ENCODE results near the gene TEF.

Gene TEF

GRCh38 chr22:41355895-41356294 lies 25.8 kb upstream of the TEF start:
- no peak overlapping the region for H3K27ac ChIP-seq
- no peaks in the 10 kb centered on the region for H3K27me3 ChIP-seq (replicated peaks)
- H3K4me3 ChIP-seq (ENCODE audit: low read depth, low read length): no peak overlapping the region
- no peak for TF ChIP-seq CTCF (IDR thresholded peaks at IDR 0.05; ENCODE audit: low read depth, low read length, missing control alignments)
- no peak for DNase-seq
- in situ Hi-C loops (cut with HindIII; ENCODE audit: low pct_ligation_motif_present, low sequenced_read_pairs): no loop called here
- peaks cover 55% of the 10 kb centered on the region for H3K36me3 ChIP-seq (replicated peaks)

GRCh38 chr22:41356430-41357028 lies 25.2 kb upstream of the TEF start:
- TF ChIP-seq CTCF (IDR thresholded peaks at IDR 0.05; ENCODE audit: low read depth, low read length, missing control alignments): no peak
- in situ Hi-C loops (cut with HindIII; ENCODE audit: low pct_ligation_motif_present, low sequenced_read_pairs): no loop called here
- Histone ChIP-seq H3K4me3 (ENCODE audit: low read depth, low read length) (no peak overlapping the region), H3K36me3 (replicated peaks) (peaks cover 57% of the 10 kb centered on the region), H3K27ac (no peak overlapping the region), H3K27me3 (replicated peaks) (no peaks in the 10 kb centered on the region)
- no peak for DNase-seq

- no peak overlapping the region for H3K27ac ChIP-seq
- no peak for DNase-seq
- H3K4me3 ChIP-seq (ENCODE audit: low read depth, low read length): no peak overlapping the region
- H3K27me3 ChIP-seq (replicated peaks): no peaks in the 10 kb centered on the region
- no peak for TF ChIP-seq CTCF (IDR thresholded peaks at IDR 0.05; ENCODE audit: low read depth, low read length, missing control alignments)
- H3K36me3 ChIP-seq (replicated peaks): peaks cover 51% of the 10 kb centered on the region
- in situ Hi-C loops (cut with HindIII; ENCODE audit: low pct_ligation_motif_present, low sequenced_read_pairs): no loop called here
These were observed 24.6 kb upstream of the TEF start for GRCh38 chr22:41357191-41357590.

- peaks cover 39% of the 10 kb centered on the region for H3K36me3 ChIP-seq (replicated peaks)
- in situ Hi-C loops (cut with HindIII; ENCODE audit: low pct_ligation_motif_present, low sequenced_read_pairs): no loop called here
- DNase-seq: no peak
- no peaks in the 10 kb centered on the region for H3K27me3 ChIP-seq (replicated peaks)
- TF ChIP-seq CTCF (IDR thresholded peaks at IDR 0.05; ENCODE audit: low read depth, low read length, missing control alignments): no peak
- no peak overlapping the region for H3K4me3 ChIP-seq (ENCODE audit: low read depth, low read length)
- no peak overlapping the region for H3K27ac ChIP-seq
These were observed 22.8 kb upstream of the TEF start for GRCh38 chr22:41358927-41359326.

GRCh38 chr22:41359376-41359775 lies 22.4 kb upstream of the TEF start:
- in situ Hi-C loops (cut with HindIII; ENCODE audit: low pct_ligation_motif_present, low sequenced_read_pairs): no loop called here
- Histone ChIP-seq H3K4me3 (ENCODE audit: low read depth, low read length) (no peak overlapping the region), H3K27me3 (replicated peaks) (no peaks in the 10 kb centered on the region), H3K27ac (no peak overlapping the region), H3K36me3 (replicated peaks) (peaks cover 34% of the 10 kb centered on the region)
- no peak for DNase-seq
- no peak for TF ChIP-seq CTCF (IDR thresholded peaks at IDR 0.05; ENCODE audit: low read depth, low read length, missing control alignments)

- TF ChIP-seq CTCF (IDR thresholded peaks at IDR 0.05; ENCODE audit: low read depth, low read length, missing control alignments): no peak
- H3K4me3 ChIP-seq (ENCODE audit: low read depth, low read length): no peak overlapping the region
- peaks cover 29% of the 10 kb centered on the region for H3K36me3 ChIP-seq (replicated peaks)
These were observed 21.6 kb upstream of the TEF start for GRCh38 chr22:41360126-41360525.

More at GRCh38 chr22:41360126-41360525, 21.6 kb upstream of the TEF start:
- no peak overlapping the region for H3K27ac ChIP-seq
- DNase-seq: no peak
- no peaks in the 10 kb centered on the region for H3K27me3 ChIP-seq (replicated peaks)
- in situ Hi-C loops (cut with HindIII; ENCODE audit: low pct_ligation_motif_present, low sequenced_read_pairs): no loop called here
